ENCODE measurements around the gene FAS.
A peak's percentile ranks its signal among the peaks of the same experiment; 100 is the strongest.

Gene FAS

GRCh38 chr10:88995156-88995876, 4.7 kb downstream of the FAS start:
- Histone ChIP-seq H3K9me3 (ENCODE audit: insufficient read depth, low read length) (no peaks in the 10 kb centered on the region), H3K27ac (ENCODE audit: low read length) (peak overlapping the region; percentile 56), H3K4me1 (ENCODE audit: low read length) (peaks cover 73% of the 10 kb centered on the region), H3K79me2 (ENCODE audit: low read length) (peaks cover 67% of the 10 kb centered on the region), H3K9ac (ENCODE audit: low read length) (no peak overlapping the region), H3K36me3 (replicated peaks; ENCODE audit: low read depth, low read length) (no peaks in the 10 kb centered on the region), H3K4me2 (ENCODE audit: low read length) (peak overlapping the region; percentile 59), H4K20me1 (ENCODE audit: insufficient read depth, low read length) (no peaks in the 10 kb centered on the region), H2AFZ (ENCODE audit: low read depth, low read length) (no peak overlapping the region), H3K4me3 (ENCODE audit: low read length) (no peak overlapping the region), H3K27me3 (ENCODE audit: low read depth, low read length) (no peaks in the 10 kb centered on the region)
- TF ChIP-seq, protein P1, sequence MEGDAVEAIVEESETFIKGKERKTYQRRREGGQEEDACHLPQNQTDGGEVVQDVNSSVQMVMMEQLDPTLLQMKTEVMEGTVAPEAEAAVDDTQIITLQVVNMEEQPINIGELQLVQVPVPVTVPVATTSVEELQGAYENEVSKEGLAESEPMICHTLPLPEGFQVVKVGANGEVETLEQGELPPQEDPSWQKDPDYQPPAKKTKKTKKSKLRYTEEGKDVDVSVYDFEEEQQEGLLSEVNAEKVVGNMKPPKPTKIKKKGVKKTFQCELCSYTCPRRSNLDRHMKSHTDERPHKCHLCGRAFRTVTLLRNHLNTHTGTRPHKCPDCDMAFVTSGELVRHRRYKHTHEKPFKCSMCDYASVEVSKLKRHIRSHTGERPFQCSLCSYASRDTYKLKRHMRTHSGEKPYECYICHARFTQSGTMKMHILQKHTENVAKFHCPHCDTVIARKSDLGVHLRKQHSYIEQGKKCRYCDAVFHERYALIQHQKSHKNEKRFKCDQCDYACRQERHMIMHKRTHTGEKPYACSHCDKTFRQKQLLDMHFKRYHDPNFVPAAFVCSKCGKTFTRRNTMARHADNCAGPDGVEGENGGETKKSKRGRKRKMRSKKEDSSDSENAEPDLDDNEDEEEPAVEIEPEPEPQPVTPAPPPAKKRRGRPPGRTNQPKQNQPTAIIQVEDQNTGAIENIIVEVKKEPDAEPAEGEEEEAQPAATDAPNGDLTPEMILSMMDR (IDR thresholded peaks at IDR 0.05; ENCODE audit: low read depth, low read length), result no peak
- no peak for TF ChIP-seq EZH2phosphoT487 (IDR thresholded peaks at IDR 0.05; ENCODE audit: low read depth)

DNA sequence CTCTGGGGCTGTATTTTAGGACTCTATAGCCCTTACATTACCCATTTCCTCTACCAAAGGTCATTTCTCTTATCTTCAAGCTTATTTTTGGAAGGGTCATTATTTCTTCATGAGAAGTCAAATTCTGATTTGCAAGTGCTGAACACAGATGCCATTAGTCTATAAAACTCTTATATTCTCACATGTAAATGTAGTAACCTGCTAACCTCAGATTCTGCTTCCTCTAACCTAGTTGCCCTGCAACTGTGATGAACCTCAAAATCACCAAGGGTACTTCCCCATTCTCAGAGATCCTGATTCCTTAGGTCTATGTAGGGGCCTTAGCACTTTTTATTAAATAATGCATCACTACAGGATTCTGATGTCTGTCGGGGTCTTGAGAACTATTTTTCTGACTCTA, 6.3 kb downstream of the FAS start:
- H3K36me3 ChIP-seq (replicated peaks; ENCODE audit: low read depth, low read length), result no peaks in the 10 kb centered on the region
- TF ChIP-seq EZH2phosphoT487 (IDR thresholded peaks at IDR 0.05; ENCODE audit: low read depth), result no peak
- TF ChIP-seq, protein P1 (IDR thresholded peaks at IDR 0.05; ENCODE audit: low read depth, low read length), result no peak
- peaks cover 88% of the 10 kb centered on the region for H3K4me1 ChIP-seq (ENCODE audit: low read length)
- no peaks in the 10 kb centered on the region for H4K20me1 ChIP-seq (ENCODE audit: insufficient read depth, low read length)
- H3K27ac ChIP-seq (ENCODE audit: low read length), result peak overlapping the region; percentile 56
- no peaks in the 10 kb centered on the region for H3K9me3 ChIP-seq (ENCODE audit: insufficient read depth, low read length)
- H2AFZ ChIP-seq (ENCODE audit: low read depth, low read length), result no peak overlapping the region
- no peak overlapping the region for H3K4me3 ChIP-seq (ENCODE audit: low read length)
- no peaks in the 10 kb centered on the region for H3K27me3 ChIP-seq (ENCODE audit: low read depth, low read length)
- H3K4me2 ChIP-seq (ENCODE audit: low read length), result peak overlapping the region; percentile 59
- H3K79me2 ChIP-seq (ENCODE audit: low read length), result peaks cover 60% of the 10 kb centered on the region
- H3K9ac ChIP-seq (ENCODE audit: low read length), result no peak overlapping the region; the same call in 1 of the 2 replicates

DNA sequence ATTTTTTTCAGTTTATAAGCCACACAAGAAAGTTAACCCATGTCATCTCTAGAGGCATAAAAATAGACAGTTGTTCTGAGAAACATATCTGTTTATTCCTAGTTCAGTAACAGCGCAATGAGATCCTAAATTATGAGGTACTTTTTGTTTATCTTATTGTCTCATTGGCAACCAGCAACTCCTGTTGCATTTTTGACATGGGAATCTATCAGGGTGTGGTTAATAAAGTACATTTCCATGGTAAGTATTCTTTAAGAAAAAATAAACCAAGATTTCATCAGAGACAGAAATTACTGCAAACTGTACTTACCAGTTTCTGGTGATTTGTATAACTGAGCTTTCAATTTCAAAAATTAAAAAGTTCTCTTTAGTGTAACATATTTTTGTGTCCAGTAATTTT, 9.0 kb downstream of the FAS start:
- TF ChIP-seq EZH2phosphoT487 (IDR thresholded peaks at IDR 0.05; ENCODE audit: low read depth), result no peak
- TF ChIP-seq, protein P1 (IDR thresholded peaks at IDR 0.05; ENCODE audit: low read depth, low read length), result no peak
- no peaks in the 10 kb centered on the region for H4K20me1 ChIP-seq (ENCODE audit: insufficient read depth, low read length)
- H3K27me3 ChIP-seq (ENCODE audit: low read depth, low read length), result no peaks in the 10 kb centered on the region
- H3K4me3 ChIP-seq (ENCODE audit: low read length), result peak overlapping the region; percentile 59
- peaks cover 85% of the 10 kb centered on the region for H3K4me1 ChIP-seq (ENCODE audit: low read length)
- peak overlapping the region; percentile 79 for H3K4me2 ChIP-seq (ENCODE audit: low read length)
- peak overlapping the region; percentile 34 for H3K9ac ChIP-seq (ENCODE audit: low read length)
- peaks cover 36% of the 10 kb centered on the region for H3K79me2 ChIP-seq (ENCODE audit: low read length)
- no peak overlapping the region for H2AFZ ChIP-seq (ENCODE audit: low read depth, low read length)
- no peaks in the 10 kb centered on the region for H3K36me3 ChIP-seq (replicated peaks; ENCODE audit: low read depth, low read length)
- H3K9me3 ChIP-seq (ENCODE audit: insufficient read depth, low read length), result no peaks in the 10 kb centered on the region
- peak overlapping the region; percentile 49 for H3K27ac ChIP-seq (ENCODE audit: low read length)

DNA sequence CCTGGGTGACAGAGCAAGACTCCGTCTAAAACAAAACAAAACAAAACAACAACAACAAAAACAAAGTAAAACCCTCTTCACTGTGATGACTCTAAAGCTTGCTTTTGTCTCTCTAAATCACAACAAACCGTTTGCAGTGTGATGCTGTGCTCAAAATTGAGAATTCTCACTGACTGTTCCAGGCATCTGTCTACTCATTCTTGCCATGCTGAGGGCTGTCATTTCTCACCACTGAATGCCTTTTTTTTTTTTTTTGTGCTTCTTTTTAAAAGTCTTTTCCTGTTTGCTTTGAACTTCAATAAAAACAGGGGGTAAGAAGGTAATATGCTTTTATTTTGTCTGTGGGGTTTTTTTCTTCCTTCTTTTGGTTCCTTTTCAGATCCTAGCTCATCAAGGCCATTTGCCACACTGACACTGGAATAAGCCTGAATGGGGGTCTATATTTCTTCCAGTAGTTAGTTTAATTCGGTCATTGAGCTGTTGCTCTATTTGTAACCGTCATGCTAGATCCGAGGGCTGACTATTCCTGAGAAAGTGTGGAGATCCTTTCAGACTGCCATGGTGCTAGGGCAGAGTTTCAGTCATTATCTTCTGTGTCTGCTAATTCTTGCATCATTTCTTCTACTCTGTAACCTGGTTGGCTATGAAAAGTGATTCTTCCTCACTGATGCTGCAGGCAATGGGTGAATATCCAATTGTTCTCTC, 10.6 kb downstream of the FAS start:
- Histone ChIP-seq H3K27me3 (ENCODE audit: low read depth, low read length) (no peaks in the 10 kb centered on the region), H4K20me1 (ENCODE audit: insufficient read depth, low read length) (no peaks in the 10 kb centered on the region), H3K4me3 (ENCODE audit: low read length) (peak overlapping the region; percentile 59), H3K9ac (ENCODE audit: low read length) (peak overlapping the region; percentile 37; the same call in 1 of the 2 replicates), H2AFZ (ENCODE audit: low read depth, low read length) (no peak overlapping the region), H3K4me2 (ENCODE audit: low read length) (peak overlapping the region; percentile 79), H3K4me1 (ENCODE audit: low read length) (peaks cover 72% of the 10 kb centered on the region), H3K9me3 (ENCODE audit: insufficient read depth, low read length) (no peaks in the 10 kb centered on the region), H3K27ac (ENCODE audit: low read length) (peak overlapping the region; percentile 49), H3K79me2 (ENCODE audit: low read length) (peaks cover 25% of the 10 kb centered on the region), H3K36me3 (replicated peaks; ENCODE audit: low read depth, low read length) (no peaks in the 10 kb centered on the region)
- TF ChIP-seq, protein P1 (IDR thresholded peaks at IDR 0.05; ENCODE audit: low read depth, low read length), result no peak
- TF ChIP-seq EZH2phosphoT487 (IDR thresholded peaks at IDR 0.05; ENCODE audit: low read depth), result no peak
